MM.1S (cell line): ENCODE measurements around the gene PTPRG.

ENCODE experiments used
- CTCF ChIP-seq: fragments of 300-600 bp; sonication (generic); IDR thresholded peaks from 2 replicates; pipeline ENCODE4 v1.5.1; 2016; ENCODE audit warnings: antibody characterized with exemption, low read length, mixed read lengths
- EZH2 ChIP-seq: fragments of 300-600 bp; sonication (generic); optimal IDR thresholded peaks from 2 replicates; pipeline ENCODE3; 2017; ENCODE audit warnings: low read depth, mild to moderate bottlenecking, antibody characterized with exemption, low read length, mixed read lengths
- EZH2phosphoT487 ChIP-seq: fragments of 300-600 bp; sonication (generic); IDR thresholded peaks from 2 replicates; pipeline ENCODE4 v1.6.1; 2018; ENCODE audit warnings: antibody characterized with exemption, low read length

- TF ChIP-seq EZH2phosphoT487 (no peak), CTCF (no peak), EZH2 (no peak)
Observed at GRCh38 chr3:61808526-61808925, 247.2 kb downstream of the PTPRG start.
